Measurements from ENCODE around the gene SPACA7.

DNA sequence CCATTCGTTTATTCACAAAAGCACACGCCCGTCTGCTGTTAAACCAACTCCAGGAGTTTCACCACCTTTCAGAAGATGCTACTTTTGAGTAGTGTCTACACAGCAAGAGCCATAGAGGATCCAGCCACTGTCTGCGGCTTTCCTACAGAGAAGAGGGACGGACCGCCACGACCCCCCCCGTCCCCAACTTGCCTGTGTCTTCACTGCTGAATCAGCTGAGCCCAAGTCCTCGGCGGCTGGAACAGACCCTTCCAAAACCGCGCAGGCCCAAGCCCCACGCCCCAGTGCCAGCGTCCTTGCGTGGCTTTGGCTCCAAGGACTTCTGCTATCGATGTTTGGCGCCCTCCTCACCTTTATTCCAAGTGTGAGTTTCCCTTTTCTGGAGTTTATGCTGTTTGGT lies 65.1 kb downstream of the SPACA7 start:
- no peak for TF ChIP-seq TEAD4 (IDR thresholded peaks at IDR 0.05)
- TF ChIP-seq, protein P1, sequence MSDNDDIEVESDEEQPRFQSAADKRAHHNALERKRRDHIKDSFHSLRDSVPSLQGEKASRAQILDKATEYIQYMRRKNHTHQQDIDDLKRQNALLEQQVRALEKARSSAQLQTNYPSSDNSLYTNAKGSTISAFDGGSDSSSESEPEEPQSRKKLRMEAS (IDR thresholded peaks at IDR 0.05), result no peak
- no peak for TF ChIP-seq RAD21 (IDR thresholded peaks at IDR 0.05; ENCODE audit: low read depth)
